NCI-H69 (cell line): ENCODE data around the gene C19orf33.

Source experiments
- DNase-seq: peaks from one replicate; lab custom pipeline; 2025; lab: John Stamatoyannopoulos, UW

The C19orf33 gene

DNA sequence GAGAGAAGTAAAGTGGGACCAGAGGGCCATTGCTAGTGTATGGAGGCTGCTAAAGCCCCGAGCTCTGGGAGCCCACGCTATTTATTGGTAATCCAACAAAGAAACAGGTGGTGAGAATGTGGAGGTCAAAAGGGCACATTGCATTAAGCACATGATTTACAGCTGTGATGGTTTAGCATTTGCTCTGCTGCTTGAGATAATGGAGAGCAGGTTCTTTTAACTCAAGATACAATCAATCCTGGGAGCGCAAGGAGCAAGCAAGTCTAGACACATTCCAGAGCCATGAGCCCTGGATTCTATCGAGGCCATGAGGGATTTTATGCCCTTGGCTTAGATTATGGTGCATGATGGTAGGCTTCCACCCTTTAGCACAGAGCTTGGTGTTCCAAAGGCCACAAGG lies 35.0 kb downstream of the C19orf33 start:
- peak; percentile 37 for DNase-seq

DNA sequence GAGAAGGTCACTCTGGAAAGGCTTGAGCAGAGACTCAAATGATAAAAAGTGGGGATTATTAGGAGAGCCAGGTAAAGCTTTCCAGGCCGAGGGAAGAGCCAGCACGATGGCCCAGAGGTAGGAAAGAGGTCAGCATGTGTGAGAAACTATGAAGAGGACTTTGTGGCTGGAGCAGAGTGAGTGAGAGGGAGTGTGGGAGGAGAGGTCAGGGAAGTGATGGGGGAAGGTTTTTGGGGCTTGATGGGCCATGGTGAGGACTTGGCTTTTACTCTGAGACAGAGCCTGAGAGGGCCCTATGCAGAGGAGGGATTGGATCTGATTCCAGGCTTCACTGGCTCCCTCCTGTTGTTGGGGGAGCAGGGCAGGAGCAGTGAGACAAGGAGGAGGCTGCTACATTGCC lies 36.9 kb downstream of the C19orf33 start:
- no peak for DNase-seq

DNA sequence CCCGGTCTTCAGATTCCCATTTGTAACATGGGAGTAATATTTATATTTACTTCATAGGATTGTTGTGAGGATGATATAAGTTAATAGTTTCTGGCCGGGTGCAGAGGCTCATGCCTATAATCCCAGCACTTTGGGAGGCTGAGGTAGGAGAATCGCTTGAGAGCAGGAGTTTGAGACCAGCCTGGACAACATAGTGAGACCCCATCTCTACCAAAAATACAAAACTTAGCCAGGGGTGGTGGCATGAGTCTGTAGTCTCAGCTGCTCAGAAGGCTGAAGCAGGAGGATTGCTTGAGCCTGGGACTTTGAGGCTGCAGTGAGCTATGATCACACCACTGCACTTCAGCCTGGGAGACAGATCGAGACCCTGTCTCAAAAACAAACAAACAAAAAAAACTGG lies 42.8 kb downstream of the C19orf33 start:
- no peak for DNase-seq

DNA sequence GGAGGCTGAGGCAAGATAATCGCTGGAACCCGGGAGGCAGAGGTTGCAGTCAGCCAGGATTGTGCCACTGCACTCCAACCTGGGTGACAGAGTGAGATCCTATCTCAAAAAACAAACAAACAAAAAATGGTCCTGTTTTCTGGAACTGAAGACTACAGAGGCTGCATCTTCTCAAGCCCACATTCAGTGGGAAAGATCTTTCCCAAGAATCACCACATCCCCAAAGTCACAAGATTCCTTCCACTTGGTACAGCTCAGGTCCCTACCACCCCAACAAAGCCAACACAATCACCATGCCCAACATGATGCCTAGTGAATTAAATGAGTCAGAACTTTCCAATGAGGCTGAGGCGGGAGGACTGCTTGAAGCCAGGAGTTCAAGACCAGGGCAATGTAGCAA lies 46.8 kb downstream of the C19orf33 start:
- no peak for DNase-seq

DNA sequence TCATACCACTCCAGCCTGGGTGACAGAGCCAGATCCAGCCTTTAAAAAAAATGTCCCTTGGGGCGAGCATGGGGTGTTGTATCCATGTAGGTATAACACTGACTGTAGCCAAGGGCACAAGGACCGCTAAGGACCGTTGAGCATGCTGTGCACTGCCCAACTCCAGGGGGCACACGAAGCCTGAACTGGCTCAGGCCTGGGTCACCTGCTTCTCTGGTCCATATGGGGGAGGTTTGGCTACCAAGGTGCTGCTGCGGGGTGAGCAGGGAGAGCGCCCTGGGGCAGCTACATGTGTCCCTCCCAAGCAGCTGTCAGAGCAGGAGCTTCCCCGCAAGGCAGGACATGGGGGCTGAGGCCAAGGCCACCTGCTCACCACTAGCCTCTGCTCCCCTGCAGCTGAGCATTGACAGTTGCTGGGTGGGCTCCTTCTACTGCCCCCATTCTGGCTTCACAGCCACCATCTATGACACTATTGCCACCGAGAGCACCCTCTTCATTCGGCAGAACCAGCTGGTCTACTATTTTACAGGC lies 47.9 kb downstream of the C19orf33 start:
- peak; percentile 65 for DNase-seq

DNA sequence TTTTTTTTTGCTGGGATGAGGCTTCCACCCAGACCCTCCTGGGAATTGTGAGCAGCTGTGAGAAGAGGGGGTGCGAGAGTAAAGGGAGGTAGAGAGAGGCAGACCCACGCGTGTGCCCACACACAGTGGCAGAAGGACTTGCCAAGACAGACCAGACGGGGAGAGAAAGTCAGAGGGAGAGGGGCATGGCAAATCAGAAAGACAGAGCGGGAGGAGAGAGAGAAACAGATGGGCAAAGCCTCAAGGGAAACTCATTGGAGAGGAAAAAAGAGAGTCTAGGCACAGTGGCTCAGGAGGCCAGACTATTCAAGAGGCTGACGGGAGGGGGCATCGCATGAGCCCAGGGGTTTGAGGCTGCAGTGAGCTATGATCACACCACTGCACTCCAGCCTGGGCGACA lies 48.6 kb downstream of the C19orf33 start:
- peak; percentile 69 for DNase-seq
